KMS-11 (cell line): ENCODE measurements around the gene NLGN3.

Experiments
- H2AFZ ChIP-seq: fragments of 200-600 bp; sonication (generic); 2 replicates; pipeline ENCODE4 v1.6.1; 2016; ENCODE audit warnings: antibody characterized with exemption, mixed run types, low read depth
- H3K27ac ChIP-seq: fragments of 200-600 bp; sonication (generic); 2 replicates; pipeline ENCODE4 v1.6.1; 2016; ENCODE audit warnings: mild to moderate bottlenecking, mixed run types
- H3K27me3 ChIP-seq: fragments of 200-600 bp; sonication (generic); 2 replicates; pipeline ENCODE4 v1.6.1; 2017; ENCODE audit warnings: mild to moderate bottlenecking, low read depth, mixed run types, moderate library complexity; ENCODE audit not compliant: insufficient read depth
- H3K36me3 ChIP-seq: fragments of 200-600 bp; sonication (generic); 2 replicates; pipeline ENCODE4 v1.6.1; 2017; ENCODE audit warnings: mild to moderate bottlenecking, mixed run types; ENCODE audit not compliant: insufficient read depth
- H3K4me1 ChIP-seq: fragments of 200-600 bp; sonication (generic); 2 replicates; pipeline ENCODE4 v1.6.1; 2016; ENCODE audit warnings: mild to moderate bottlenecking, low read depth, mixed run types; ENCODE audit not compliant: poor library complexity, severe bottlenecking
- H3K4me2 ChIP-seq: fragments of 200-600 bp; sonication (generic); 2 replicates; pipeline ENCODE4 v1.7.0; 2016; ENCODE audit warnings: mild to moderate bottlenecking, mixed run types
- H3K4me3 ChIP-seq: fragments of 200-600 bp; sonication (generic); IDR thresholded peaks from 2 replicates; pipeline ENCODE4 v1.6.1; 2017; ENCODE audit warnings: low read depth, low read length, mixed read lengths; ENCODE audit not compliant: insufficient read depth
- H3K79me2 ChIP-seq: fragments of 200-600 bp; sonication (generic); 2 replicates; pipeline ENCODE4 v1.6.1; 2016; ENCODE audit warnings: low read depth, mixed run types; ENCODE audit not compliant: insufficient read depth
- H3K9ac ChIP-seq: fragments of 200-600 bp; sonication (generic); 2 replicates; pipeline ENCODE4 v1.6.1; 2016; ENCODE audit warnings: mild to moderate bottlenecking, mixed run types
- H4K20me1 ChIP-seq: fragments of 200-600 bp; sonication (generic); 2 replicates; pipeline ENCODE4 v1.6.1; 2016; ENCODE audit warnings: mild to moderate bottlenecking, mixed run types; ENCODE audit not compliant: insufficient read depth
- TF ChIP-seq, protein P1 (sequence below): fragments of 200-600 bp; sonication (generic); conservative IDR thresholded peaks from 2 replicates; pipeline ENCODE4 v1.6.1; 2017; ENCODE audit warnings: low read depth, mild to moderate bottlenecking, antibody characterized with exemption, low read length, moderate library complexity, mixed read lengths

The NLGN3 gene

DNA sequence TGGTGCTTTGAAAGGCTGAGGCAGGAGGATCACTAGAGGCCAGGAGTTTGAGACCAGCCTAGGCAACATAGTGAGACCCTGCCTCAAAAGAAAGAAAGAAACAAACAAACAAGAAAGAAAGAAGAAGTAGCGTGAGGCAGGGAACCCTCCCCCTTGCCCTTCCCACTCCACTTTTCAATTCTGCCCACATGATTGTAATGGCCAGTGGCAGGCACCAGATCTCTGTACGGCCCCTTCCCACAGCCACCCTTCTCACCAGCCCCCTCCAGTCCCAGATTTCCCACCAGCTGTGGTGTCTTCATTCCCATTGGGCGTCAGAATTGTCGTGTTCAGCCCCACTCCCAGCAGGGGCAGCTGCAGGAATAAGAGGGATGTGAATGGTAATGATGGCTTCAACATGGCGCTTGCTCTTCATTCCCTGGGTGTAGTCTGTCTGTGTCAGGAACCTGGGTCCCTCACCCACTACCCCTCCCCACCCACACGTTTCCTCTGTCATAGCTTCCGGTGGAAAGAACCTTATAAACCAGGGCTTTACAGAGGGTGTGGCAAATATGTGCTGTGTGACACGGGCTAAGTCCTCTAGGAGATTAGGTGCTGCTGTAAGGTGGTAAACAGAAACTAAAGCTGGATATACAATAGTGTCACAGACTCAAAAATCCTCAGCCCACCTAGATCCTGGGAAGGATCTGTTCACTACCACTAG, 33.3 kb upstream of the NLGN3 start, which contains the start of gene IL2RG:
IL2RG (minus strand) TSS at position 437 of the 703 bp plus-strand sequence; CDS start at position 399, 38 bp downstream.
- Histone ChIP-seq H3K79me2 (peaks cover 25% of the 10 kb centered on the region), H3K4me3 (no peak within 1 kb of the TSS), H3K4me2 (peak within 1 kb of the TSS; percentile 89), H3K36me3 (no peaks in the 10 kb centered on the region), H2AFZ (peak within 1 kb of the TSS; percentile 52; the same call in 1 of the 2 replicates), H3K27me3 (no peaks in the 10 kb centered on the region), H3K4me1 (peaks cover 41% of the 10 kb centered on the region), H3K27ac (peak within 1 kb of the TSS; percentile 92), H4K20me1 (no peaks in the 10 kb centered on the region), H3K9ac (peak within 1 kb of the TSS; percentile 75)
- TF ChIP-seq, protein P1, sequence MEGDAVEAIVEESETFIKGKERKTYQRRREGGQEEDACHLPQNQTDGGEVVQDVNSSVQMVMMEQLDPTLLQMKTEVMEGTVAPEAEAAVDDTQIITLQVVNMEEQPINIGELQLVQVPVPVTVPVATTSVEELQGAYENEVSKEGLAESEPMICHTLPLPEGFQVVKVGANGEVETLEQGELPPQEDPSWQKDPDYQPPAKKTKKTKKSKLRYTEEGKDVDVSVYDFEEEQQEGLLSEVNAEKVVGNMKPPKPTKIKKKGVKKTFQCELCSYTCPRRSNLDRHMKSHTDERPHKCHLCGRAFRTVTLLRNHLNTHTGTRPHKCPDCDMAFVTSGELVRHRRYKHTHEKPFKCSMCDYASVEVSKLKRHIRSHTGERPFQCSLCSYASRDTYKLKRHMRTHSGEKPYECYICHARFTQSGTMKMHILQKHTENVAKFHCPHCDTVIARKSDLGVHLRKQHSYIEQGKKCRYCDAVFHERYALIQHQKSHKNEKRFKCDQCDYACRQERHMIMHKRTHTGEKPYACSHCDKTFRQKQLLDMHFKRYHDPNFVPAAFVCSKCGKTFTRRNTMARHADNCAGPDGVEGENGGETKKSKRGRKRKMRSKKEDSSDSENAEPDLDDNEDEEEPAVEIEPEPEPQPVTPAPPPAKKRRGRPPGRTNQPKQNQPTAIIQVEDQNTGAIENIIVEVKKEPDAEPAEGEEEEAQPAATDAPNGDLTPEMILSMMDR = no peak

DNA sequence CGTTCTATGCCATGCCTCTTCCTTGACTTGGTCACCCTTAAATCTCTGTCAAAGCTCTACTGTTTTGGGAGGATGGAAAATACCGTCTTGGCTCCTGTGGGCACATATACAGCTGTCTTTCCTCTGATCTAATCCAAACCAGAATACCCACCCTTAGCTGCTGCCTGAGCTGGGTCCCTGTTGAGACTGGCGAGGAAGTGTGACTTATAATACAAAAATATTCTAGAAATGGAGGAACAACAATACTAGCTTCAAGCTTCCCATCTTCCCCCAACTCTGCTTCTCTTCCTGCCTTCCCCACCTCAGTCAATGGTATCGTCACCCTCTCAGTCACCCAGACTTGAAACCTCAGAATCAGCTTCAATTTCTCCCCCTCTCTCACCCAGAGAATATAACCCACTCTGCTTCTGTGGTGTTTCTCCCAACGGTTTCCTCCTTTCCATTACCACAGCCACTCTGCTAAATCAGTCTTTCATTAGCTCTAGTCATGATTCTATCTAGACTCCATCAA, 32.7 kb upstream of the NLGN3 start:
- H4K20me1 ChIP-seq = no peaks in the 10 kb centered on the region
- H3K79me2 ChIP-seq = peaks cover 25% of the 10 kb centered on the region
- H3K36me3 ChIP-seq = no peaks in the 10 kb centered on the region
- peak overlapping the region; percentile 52; the same call in 1 of the 2 replicates for H2AFZ ChIP-seq
- TF ChIP-seq, protein P1 = no peak
- peak overlapping the region; percentile 75 for H3K9ac ChIP-seq
- H3K4me3 ChIP-seq = no peak overlapping the region
- H3K4me2 ChIP-seq = peak overlapping the region; percentile 89
- H3K27ac ChIP-seq = peak overlapping the region; percentile 92
- H3K4me1 ChIP-seq = peaks cover 41% of the 10 kb centered on the region
- no peaks in the 10 kb centered on the region for H3K27me3 ChIP-seq

DNA sequence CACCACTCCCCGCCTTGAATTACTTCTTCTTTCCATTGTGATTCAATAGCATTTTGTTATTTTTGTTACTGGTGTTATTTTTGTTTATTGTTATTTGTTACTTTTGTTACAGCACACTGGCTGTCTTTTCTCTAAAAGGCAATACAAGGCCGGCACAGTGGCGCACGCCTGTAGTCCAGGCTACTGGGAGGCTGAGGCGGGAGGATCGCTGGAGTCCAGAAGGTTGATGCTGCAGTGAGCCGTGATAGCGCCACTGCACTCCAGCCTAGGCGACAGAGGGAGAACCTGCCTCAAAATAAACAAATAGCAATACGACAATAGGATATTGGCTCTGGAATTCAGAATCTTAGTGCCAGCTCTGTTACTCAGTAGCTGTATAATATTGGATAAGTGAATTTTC, 27.3 kb upstream of the NLGN3 start:
- no peaks in the 10 kb centered on the region for H3K27me3 ChIP-seq
- H2AFZ ChIP-seq = no peak overlapping the region
- H4K20me1 ChIP-seq = no peaks in the 10 kb centered on the region
- no peak overlapping the region for H3K27ac ChIP-seq
- no peak overlapping the region for H3K4me3 ChIP-seq
- H3K79me2 ChIP-seq = no peaks in the 10 kb centered on the region
- no peak overlapping the region; the same call in 1 of the 2 replicates for H3K9ac ChIP-seq
- peaks cover 23% of the 10 kb centered on the region for H3K4me1 ChIP-seq
- TF ChIP-seq, protein P1 = no peak
- H3K36me3 ChIP-seq = no peaks in the 10 kb centered on the region
- H3K4me2 ChIP-seq = peak overlapping the region; percentile 57

DNA sequence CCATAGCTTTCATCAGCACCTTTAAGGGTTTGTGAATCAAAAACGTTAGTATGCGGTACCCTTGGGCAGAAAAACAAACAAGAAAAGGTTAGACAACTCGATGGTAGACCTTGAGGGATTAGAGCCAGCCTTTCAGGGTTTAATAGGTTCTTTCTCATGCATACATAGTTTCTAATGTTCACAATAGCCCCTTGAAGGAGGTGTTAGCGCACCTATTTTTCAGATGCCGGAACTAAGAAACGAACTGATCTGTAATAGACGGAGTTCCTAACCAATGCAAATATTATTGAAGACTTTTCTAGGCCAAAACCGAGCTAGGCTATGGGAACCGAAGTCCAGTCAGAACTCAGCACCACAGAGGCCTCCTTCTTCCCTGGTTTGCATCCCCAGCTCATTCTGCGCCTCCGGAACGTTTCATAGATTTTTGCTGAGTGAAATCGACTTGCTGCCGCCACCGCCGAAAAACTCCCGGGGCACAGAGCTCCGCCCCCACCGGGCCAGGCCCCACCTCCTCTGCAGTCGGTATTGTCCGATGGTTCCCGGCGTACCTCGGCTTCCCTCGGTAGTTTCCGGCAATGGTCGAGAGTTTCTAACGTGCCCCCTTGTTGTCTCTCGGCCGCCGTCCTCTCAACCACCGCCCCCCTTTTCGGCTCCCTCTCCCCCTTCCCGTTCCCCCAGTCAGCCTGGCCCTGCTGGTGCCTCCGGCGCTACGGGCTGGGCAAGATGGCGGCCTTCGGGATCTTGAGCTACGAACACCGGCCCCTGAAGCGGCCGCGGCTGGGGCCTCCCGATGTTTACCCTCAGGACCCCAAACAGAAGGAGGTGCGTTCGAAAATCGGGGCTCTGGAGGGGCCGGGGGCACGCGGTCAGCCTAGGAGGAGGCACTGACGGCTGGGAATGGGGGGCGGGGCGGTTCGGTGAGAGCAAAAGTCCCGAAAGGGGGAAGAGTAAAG, 26.3 kb upstream of the NLGN3 start, which contains the start of gene MED12:
MED12 (plus strand) TSS at position 565 of the 953 bp plus-strand sequence; CDS start at position 724, 159 bp downstream.
- TF ChIP-seq, protein P1 = no peak

More for the DNA sequence above, 26.3 kb upstream of the NLGN3 start, which contains the start of gene MED12:
- Histone ChIP-seq H4K20me1 (no peaks in the 10 kb centered on the region), H3K4me3 (no peak within 1 kb of the TSS), H3K36me3 (no peaks in the 10 kb centered on the region), H3K9ac (peak within 1 kb of the TSS; percentile 93), H3K4me1 (peaks cover 13% of the 10 kb centered on the region), H3K4me2 (peak within 1 kb of the TSS; percentile 57), H2AFZ (peak within 1 kb of the TSS; percentile 88), H3K79me2 (no peaks in the 10 kb centered on the region), H3K27ac (peak within 1 kb of the TSS; percentile 69), H3K27me3 (no peaks in the 10 kb centered on the region)
